HPDE6-E6E7 (cell line): ENCODE data around the gene ZC3H7A.

Source experiments
- DNase-seq: peaks from one replicate; pipeline ENCODE4 v3.0.0; 2011; ENCODE audit warnings: missing footprints; ENCODE audit errors: extremely low spot score

Gene ZC3H7A

GRCh38 chr16:11738742-11739544 is 58.1 kb downstream of the ZC3H7A start:
- DNase-seq: no peak

DNA sequence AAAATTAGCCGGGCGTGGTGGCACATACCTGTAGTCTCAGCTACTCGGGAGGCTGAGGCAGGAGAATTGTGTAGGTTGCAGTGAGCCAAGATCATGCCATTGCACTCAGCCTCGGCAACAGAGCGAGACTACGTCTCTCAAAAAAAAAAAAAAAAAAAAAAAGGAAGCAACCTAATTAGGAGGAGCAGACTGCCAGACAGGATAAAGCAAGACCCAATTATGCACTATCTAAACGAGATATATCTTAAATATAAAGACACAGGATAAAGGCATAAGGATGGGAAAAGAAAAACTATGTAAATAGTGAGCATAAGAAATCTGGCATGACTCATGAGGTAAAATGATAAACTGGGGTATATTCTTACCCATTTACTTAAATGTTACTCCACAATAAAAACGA is 59.3 kb downstream of the ZC3H7A start:
- no peak for DNase-seq

GRCh38 chr16:11736903-11737302 is 60.2 kb downstream of the ZC3H7A start:
- no peak for DNase-seq

GRCh38 chr16:11735787-11736186 is 61.3 kb downstream of the ZC3H7A start:
- no peak for DNase-seq

DNA sequence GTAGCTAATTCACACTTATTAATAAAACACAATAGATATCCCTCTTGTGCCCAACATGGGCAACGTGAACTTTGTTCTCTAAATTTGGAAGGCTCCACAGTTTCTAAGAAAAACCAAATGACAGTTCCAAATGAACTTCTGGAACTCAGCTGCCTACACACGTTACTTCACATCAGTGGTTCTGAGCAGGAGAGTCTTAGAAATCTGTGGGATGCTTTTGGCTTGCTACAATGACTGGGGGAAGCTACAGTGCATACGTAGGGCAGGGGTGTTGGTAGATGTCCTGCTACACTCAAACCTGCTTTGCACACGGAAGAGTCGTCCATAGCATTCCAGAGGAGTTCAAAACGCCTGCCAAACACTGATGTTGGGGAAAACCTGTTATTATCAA is 62.4 kb downstream of the ZC3H7A start:
- DNase-seq: no peak

DNA sequence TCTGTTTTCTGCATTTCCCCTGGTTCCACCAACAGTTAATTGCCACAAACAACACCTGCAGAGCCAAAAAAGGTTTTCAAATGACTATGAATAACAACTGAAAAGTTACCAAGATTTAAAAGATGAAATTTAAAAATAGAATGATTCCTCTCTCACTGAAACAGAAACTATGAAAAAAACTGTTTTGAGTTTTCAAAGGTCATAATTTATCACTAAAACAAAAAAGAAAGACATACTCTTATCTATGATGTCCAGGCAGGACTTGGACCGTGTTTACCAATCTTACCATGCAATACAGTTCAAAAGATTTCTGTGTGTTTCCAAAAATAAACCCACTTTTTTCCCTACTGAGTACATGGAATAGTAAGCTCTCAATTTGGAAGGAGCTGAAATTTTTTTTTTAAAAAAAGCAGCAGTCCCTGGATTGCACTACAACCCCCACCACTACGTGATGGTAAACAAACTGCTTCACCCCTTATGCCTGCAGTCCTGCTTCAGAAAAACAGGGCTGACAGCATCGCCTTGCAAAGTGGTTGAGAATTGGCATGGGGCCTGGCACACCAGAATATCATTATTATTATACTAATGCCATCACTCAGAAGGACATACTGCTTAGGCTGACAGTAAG is 62.9 kb downstream of the ZC3H7A start:
- DNase-seq: no peak

DNA sequence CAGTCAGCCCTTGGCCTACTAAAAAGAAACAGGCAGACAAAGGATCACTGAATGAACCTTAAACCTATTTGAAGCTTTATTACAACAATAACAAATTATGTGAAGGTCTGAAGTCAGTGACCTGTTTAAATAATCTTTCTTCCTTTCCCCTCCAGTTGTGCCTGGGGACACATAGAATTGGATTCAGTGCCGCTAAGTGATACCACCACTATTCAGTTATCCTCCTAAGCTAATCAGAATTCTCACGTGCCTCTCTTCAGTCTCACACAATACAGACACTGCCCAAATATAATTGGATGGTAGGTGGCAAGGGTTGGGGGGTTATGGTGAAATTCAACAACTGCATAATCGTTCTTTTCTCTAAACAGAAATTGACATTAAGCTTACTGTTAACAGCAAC is 65.8 kb downstream of the ZC3H7A start:
- no peak for DNase-seq

- no peak for DNase-seq
These were observed 67.3 kb downstream of the ZC3H7A start for GRCh38 chr16:11729787-11730186.

- no peak for DNase-seq
These were observed 69.1 kb downstream of the ZC3H7A start for GRCh38 chr16:11727796-11728543.

- DNase-seq: no peak
These were observed 71.0 kb downstream of the ZC3H7A start for GRCh38 chr16:11726008-11726407.

DNA sequence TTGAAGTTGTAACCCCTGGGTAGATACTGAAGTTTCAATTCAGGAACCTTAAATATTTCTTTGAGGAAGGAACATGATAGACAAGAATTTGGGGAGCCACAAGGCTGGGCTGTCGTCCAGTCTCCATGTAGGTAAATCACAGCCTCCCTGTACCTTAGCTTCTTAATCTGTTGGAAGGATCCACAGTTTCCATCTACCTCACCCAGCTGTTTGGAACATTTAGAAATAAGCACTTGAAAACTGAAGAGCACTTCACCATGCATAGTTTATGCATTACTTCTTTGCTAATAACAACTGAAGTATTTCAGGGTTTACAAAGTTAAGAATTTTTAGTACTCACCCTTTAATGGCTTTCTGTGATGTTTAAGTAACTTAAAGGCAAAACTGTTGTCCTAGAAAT is 71.6 kb downstream of the ZC3H7A start:
- no peak for DNase-seq

DNA sequence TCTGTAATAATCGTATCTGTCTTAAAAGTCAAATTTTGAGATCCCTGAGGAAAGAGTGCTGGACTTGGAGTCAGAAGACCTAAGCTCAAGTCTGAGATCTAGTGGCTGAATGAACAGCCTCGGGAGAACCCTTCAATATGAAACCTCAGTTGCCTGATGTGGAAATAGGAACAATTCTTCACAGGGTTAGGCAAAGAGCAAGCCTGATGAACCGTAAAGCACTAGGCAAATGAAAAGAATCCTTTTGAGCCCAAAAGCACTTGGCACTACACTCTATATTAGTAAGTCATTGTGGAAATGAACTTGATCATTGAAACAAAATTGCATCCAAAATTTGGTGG is 74.6 kb downstream of the ZC3H7A start:
- no peak for DNase-seq

DNA sequence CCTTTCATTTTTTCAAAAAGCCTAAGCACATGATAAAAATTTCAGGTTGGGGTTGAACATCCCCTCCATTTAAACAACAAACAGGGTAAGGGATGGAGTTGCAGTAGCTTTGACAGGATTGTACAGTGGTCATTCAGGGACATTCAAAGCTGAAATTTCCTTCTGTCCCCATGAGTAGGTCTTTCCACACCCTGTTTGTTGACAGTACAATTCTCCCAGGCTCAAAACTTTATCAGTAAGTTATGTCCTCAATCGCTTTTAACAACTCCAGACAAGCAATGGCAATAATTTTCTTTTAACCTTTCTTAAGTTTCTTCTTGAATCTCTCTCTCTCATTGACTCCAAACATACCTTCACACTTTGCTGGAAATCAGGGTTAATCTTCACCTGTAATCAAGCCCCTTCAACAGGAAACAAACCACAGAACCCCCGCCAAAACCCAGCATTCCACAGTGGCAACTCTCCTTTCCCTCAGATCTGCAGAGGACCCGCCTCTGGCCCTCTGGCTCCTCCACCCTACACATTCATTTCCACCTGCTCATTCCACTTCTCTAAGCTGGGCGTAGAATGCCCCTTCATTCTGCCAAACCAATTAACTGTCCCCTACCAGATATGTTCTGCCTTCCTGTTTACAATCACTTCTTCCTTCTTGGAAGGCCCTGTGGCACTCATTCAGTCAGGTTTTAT is 75.1 kb downstream of the ZC3H7A start:
- DNase-seq: no peak

DNA sequence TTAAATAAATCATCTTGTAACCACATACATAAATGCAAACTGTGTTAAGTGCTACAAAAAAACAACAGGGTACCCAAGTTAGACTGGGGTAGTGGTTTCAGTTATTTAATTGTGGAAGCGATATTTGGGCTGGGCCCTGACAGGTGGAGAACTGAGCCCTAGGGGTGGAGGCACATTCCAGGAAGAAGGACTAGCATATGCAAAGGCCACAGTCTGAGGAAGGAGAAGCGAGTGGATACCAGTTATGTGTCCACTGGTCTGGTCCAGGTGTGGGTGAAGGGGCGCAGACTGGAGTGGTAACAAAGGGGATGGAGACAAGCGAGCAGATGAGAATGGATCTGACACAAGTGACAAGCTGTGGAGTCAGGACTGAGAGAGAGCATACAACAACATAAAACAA is 77.3 kb downstream of the ZC3H7A start:
- DNase-seq: no peak

DNA sequence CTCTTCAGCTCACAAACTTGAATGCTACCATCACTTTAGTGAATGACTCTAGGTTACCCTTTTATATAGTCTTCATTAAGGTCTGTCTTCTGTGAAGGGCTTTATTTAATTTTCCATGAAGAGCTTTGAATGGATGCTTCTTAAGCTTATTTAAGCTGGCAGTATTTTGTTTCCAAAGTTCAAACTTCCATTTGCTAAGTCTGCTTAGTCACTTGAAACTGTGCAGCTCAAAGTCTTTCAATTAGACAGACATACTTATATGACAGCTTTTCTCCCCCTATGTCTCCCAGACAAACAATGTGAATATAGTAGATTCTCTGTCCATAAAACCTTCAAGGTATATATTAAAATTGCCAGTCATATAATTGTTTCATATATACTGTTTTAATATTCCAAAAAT is 77.9 kb downstream of the ZC3H7A start:
- DNase-seq: no peak

- no peak for DNase-seq
These were observed 79.2 kb downstream of the ZC3H7A start for GRCh38 chr16:11717811-11718210.

DNA sequence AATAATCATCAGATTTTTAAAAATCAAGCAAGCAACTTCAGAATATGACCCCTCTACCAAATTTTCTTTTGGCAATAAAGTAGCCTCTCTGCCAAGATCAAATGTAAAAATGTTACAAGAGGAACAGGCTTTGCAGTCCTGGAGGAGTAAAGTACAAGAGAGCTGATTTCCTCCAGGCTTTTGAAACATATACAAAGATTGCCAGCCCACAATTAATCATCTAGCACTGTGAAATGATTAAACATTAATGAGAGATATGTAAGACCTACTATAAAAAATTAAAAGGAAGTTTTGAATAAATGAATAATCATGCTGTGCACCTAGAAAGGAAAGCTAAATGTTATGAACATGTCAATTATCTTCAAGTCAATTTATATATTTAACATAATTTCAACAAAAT is 80.7 kb downstream of the ZC3H7A start:
- DNase-seq: no peak

GRCh38 chr16:11715246-11715947 is 81.7 kb downstream of the ZC3H7A start:
- DNase-seq: no peak

GRCh38 chr16:11712122-11712521 is 84.9 kb downstream of the ZC3H7A start:
- DNase-seq: no peak

DNA sequence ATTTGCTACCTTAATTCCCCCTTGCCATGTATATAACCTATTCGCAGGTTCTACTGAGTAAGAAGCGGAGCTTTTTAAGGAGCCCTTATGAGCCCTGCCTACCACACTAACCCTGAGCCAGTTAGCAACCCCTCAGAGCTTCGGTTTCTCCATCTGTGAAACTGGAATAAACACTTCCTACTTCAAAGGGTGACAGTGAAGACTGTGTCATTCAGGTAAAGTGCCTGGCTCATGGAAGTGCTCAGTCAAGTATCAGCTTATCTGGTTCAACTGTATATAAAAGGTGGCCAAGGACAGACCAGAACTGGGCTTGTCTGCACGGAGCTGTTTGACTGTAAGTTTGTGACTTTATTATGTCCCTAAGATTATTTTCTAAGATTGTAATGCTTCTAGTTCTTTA is 85.4 kb downstream of the ZC3H7A start:
- no peak for DNase-seq

- DNase-seq: no peak
These were observed 88.6 kb downstream of the ZC3H7A start for GRCh38 chr16:11708421-11708820.

GRCh38 chr16:11707679-11708197 is 89.3 kb downstream of the ZC3H7A start:
- DNase-seq: no peak
